Jurkat, Clone E6-1 (cell line): ENCODE data around the gene UGP2. TPM values are rescaled to one million over a fixed set of nuclear protein-coding genes. Genes with fewer than 3 reads are reported as not detected.
"Not testable (repeated sequence)": the region's sequence is repeated elsewhere in the genome, so short reads cannot be mapped to it uniquely, and the experiment has no call there.

Source experiments
- DNase-seq: peaks from one replicate; pipeline ENCODE4 v3.0.0-alpha.2; 2011; ENCODE audit warnings: low read depth, low spot score
- H3K4me3 ChIP-seq: 2 replicates; pipeline ENCODE4 v1.5.1; 2011; ENCODE audit warnings: mild to moderate bottlenecking, low read length, control low read depth, moderate library complexity
- polyA plus RNA-seq: library from polyadenylated mRNA; unstranded; fragments of >200 nt; gene quantifications from one replicate; pipeline ENCODE4 v1.2.1, GENCODE V29; 2012; ENCODE audit warnings: missing spikeins; ENCODE audit not compliant: insufficient read length, insufficient read depth

Gene UGP2
- polyA plus RNA-seq: 47.4 TPM

GRCh38 chr2:63841254-63842022, at the start of gene UGP2:
UGP2 (plus strand) TSS chr2:63841896; CDS start chr2:63842186, 290 bp downstream.
- H3K4me3 ChIP-seq: peak within 1 kb of the TSS; percentile 87
- peak; percentile 87 for DNase-seq

GRCh38 chr2:63792530-63792929, 49.2 kb upstream of the UGP2 start:
- DNase-seq: no peak
- no peak overlapping the region for H3K4me3 ChIP-seq

GRCh38 chr2:63796366-63796765, 45.3 kb upstream of the UGP2 start:
- DNase-seq: no peak
- no peak overlapping the region for H3K4me3 ChIP-seq

GRCh38 chr2:63796796-63797195, 44.9 kb upstream of the UGP2 start:
- H3K4me3 ChIP-seq: no peak overlapping the region
- no peak for DNase-seq

- H3K4me3 ChIP-seq: no peak overlapping the region
Observed at GRCh38 chr2:63801455-63801854, 40.2 kb upstream of the UGP2 start.

GRCh38 chr2:63805412-63805811, 36.3 kb upstream of the UGP2 start:
- no peak overlapping the region for H3K4me3 ChIP-seq

More at GRCh38 chr2:63801455-63801854, 40.2 kb upstream of the UGP2 start:
- no peak for DNase-seq

GRCh38 chr2:63808036-63808435, 33.7 kb upstream of the UGP2 start:
- not testable (repeated sequence) for H3K4me3 ChIP-seq, DNase-seq

More at GRCh38 chr2:63805412-63805811, 36.3 kb upstream of the UGP2 start:
- no peak for DNase-seq

- not testable (repeated sequence) for DNase-seq, H3K4me3 ChIP-seq
Observed at GRCh38 chr2:63808911-63809310, 32.8 kb upstream of the UGP2 start.

GRCh38 chr2:63811063-63811462, 30.6 kb upstream of the UGP2 start:
- H3K4me3 ChIP-seq: no peak overlapping the region

GRCh38 chr2:63811870-63812269, 29.8 kb upstream of the UGP2 start:
- not testable (repeated sequence) for DNase-seq

More at GRCh38 chr2:63811063-63811462, 30.6 kb upstream of the UGP2 start:
- DNase-seq: no peak

GRCh38 chr2:63814114-63814513, 27.6 kb upstream of the UGP2 start:
- no peak overlapping the region for H3K4me3 ChIP-seq
- DNase-seq: no peak

More at GRCh38 chr2:63811870-63812269, 29.8 kb upstream of the UGP2 start:
- not testable (repeated sequence) for H3K4me3 ChIP-seq

GRCh38 chr2:63817382-63817781, 24.3 kb upstream of the UGP2 start:
- H3K4me3 ChIP-seq: no peak overlapping the region

GRCh38 chr2:63818271-63818670, 23.4 kb upstream of the UGP2 start:
- no peak overlapping the region for H3K4me3 ChIP-seq
- no peak for DNase-seq

More at GRCh38 chr2:63817382-63817781, 24.3 kb upstream of the UGP2 start:
- DNase-seq: no peak

GRCh38 chr2:63819256-63819655, 22.4 kb upstream of the UGP2 start:
- DNase-seq: no peak
- no peak overlapping the region for H3K4me3 ChIP-seq

- DNase-seq: no peak
- no peak overlapping the region for H3K4me3 ChIP-seq
Observed at GRCh38 chr2:63819765-63820717, 21.7 kb upstream of the UGP2 start.

GRCh38 chr2:63820969-63821368, 20.7 kb upstream of the UGP2 start:
- no peak for DNase-seq
- H3K4me3 ChIP-seq: no peak overlapping the region

GRCh38 chr2:63821396-63821795, 20.3 kb upstream of the UGP2 start:
- DNase-seq: no peak

GRCh38 chr2:63822478-63822877, 19.2 kb upstream of the UGP2 start:
- DNase-seq: no peak
- no peak overlapping the region for H3K4me3 ChIP-seq

More at GRCh38 chr2:63821396-63821795, 20.3 kb upstream of the UGP2 start:
- H3K4me3 ChIP-seq: no peak overlapping the region

GRCh38 chr2:63827749-63828148, 13.9 kb upstream of the UGP2 start:
- no peak overlapping the region for H3K4me3 ChIP-seq
- no peak for DNase-seq

GRCh38 chr2:63831176-63831575, 10.5 kb upstream of the UGP2 start:
- no peak overlapping the region for H3K4me3 ChIP-seq
- no peak for DNase-seq
